Fibroblast of skin of left quadriceps (primary cell): ENCODE data around the gene FBN1.
A peak's percentile ranks its signal among the peaks of the same experiment; 100 is the strongest.

Experiments used
- DNase-seq, 2 experiments: peaks; one replicate each; pipeline ENCODE4 v3.0.0-alpha.2; 2013; ENCODE audit warnings: low read depth in 2 of 2

The FBN1 gene

GRCh38 chr15:48645558-48646330 lies at the start of gene FBN1:
FBN1 (minus strand) TSS chr15:48645709; CDS start chr15:48644769, 940 bp downstream.
- DNase-seq: peak; percentile 88 to 89

- no peak for DNase-seq
These were observed 48.0 kb upstream of the FBN1 start for GRCh38 chr15:48693484-48693883.

- DNase-seq: no peak
These were observed 43.0 kb upstream of the FBN1 start for GRCh38 chr15:48688493-48688892.

GRCh38 chr15:48683991-48684765 lies 38.7 kb upstream of the FBN1 start:
- no peak for DNase-seq

GRCh38 chr15:48682942-48683651 lies 37.6 kb upstream of the FBN1 start:
- DNase-seq: no peak

- no peak for DNase-seq
These were observed 35.8 kb upstream of the FBN1 start for GRCh38 chr15:48681353-48681752.

GRCh38 chr15:48680841-48681240 lies 35.3 kb upstream of the FBN1 start:
- peak; percentile 91 to 93 for DNase-seq

- no peak for DNase-seq
These were observed 34.4 kb upstream of the FBN1 start for GRCh38 chr15:48679952-48680351.

- no peak for DNase-seq
These were observed 33.3 kb upstream of the FBN1 start for GRCh38 chr15:48678851-48679250.

GRCh38 chr15:48677821-48678220 lies 32.3 kb upstream of the FBN1 start:
- DNase-seq: no peak

- DNase-seq: no peak
These were observed 29.9 kb upstream of the FBN1 start for GRCh38 chr15:48675436-48675835.

GRCh38 chr15:48674876-48675275 lies 29.4 kb upstream of the FBN1 start:
- peak in 1 of 2 experiments; percentile 44 for DNase-seq

- DNase-seq: no peak
These were observed 26.7 kb upstream of the FBN1 start for GRCh38 chr15:48672206-48672605.

GRCh38 chr15:48671103-48672022 lies 25.9 kb upstream of the FBN1 start:
- DNase-seq: peak; percentile 79

- DNase-seq: peak in 1 of 2 experiments; percentile 46
These were observed 22.2 kb upstream of the FBN1 start for GRCh38 chr15:48667701-48668100.

- no peak for DNase-seq
These were observed 18.9 kb upstream of the FBN1 start for GRCh38 chr15:48664436-48664835.

- DNase-seq: no peak
These were observed 12.6 kb upstream of the FBN1 start for GRCh38 chr15:48657950-48658591.

GRCh38 chr15:48654801-48655200 lies 9.3 kb upstream of the FBN1 start:
- no peak for DNase-seq

GRCh38 chr15:48653913-48654670 lies 8.6 kb upstream of the FBN1 start:
- no peak for DNase-seq

- DNase-seq: no peak
These were observed 7.7 kb upstream of the FBN1 start for GRCh38 chr15:48653216-48653615.
